ENCODE data around the gene DNMT1.
"Not testable (repeated sequence)": the region's sequence is repeated elsewhere in the genome, so short reads cannot be mapped to it uniquely, and the experiment has no call there.

DNA sequence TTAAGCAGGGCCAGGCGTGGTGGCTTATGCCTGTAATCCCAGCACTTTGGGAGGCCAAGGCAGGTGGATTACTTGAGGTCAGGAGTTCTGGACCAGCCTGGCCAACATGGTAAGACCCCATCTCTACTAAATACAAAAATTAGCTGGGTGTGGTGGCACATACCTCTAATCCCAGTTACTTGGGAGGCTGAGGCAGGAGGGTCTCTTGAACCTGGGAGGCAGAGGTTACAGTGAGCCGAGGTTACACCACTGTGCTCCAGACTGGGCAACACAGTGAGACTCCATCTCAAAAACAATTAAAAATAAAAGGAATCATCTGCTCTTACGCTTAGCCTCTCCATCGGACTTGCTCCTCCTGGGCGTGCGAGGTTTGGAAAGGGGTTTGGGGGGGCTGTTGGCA lies 14.7 kb downstream of the DNMT1 start:
- not testable (repeated sequence) for TF ChIP-seq EZH2 (IDR thresholded peaks at IDR 0.05); POLR2AphosphoS5 (IDR thresholded peaks at IDR 0.05; ENCODE audit: borderline replicate concordance, low read depth, low read length); FOXP2 (optimal IDR thresholded peaks at IDR 0.05; ENCODE audit: control extremely low read depth, extremely low read length, insufficient read depth)
